NCI-H187 treated with DMSO at 0.1 percent for 48 hours (cell line): ENCODE data around the gene DGCR6.
"Not testable (repeated sequence)": the region's sequence is repeated elsewhere in the genome, so short reads cannot be mapped to it uniquely, and the experiment has no call there.

Source experiments
- DNase-seq: peaks from one replicate; lab custom pipeline; 2025; lab: John Stamatoyannopoulos, UW

The DGCR6 gene

DNA sequence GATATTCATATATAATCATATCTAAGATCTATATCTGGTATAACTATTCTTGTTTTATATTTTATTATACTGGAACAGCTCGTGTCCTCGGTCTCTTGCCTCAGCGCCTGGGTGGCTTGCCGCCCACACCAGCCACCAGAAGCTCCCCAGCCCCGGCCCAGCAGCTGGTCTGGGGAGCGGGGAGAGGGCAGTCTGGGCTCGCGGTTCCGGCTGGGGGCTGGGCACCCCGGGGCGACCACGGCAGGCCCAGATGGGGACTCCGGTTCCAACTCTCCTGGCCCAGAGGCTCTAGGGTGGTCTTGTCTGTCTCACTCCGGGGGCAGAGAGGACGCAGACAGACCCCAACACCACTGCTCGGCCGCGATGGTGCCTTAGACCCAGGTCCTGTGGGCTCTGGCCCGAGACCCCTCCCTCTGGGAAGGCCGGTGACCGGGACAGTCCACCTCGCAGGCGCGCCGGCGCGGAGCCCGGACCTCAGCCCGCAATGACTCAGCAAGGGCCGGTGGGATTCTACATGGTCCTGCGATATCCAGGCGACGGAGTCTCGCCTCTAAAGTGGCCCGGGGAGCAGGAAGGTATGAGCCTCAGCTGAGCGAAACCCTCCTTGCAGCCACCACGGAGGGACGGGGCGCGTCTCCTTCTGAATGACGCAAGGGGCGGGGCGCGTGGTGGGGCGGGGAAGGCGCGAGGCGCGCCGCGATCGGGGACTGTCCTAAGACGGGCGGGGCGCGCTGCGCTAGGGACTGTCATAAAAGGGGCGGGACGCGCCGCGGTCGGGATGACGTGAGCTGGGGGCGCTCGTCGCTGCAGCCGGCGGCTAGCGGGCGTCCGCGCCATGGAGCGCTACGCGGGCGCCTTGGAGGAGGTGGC is at the start of gene DGCR6:
Gene DGCR6, plus strand, starts transcription at position 781 of the 870 bp plus-strand sequence. Its CDS starts 55 bp downstream, at position 836.
- no peak for DNase-seq

DNA sequence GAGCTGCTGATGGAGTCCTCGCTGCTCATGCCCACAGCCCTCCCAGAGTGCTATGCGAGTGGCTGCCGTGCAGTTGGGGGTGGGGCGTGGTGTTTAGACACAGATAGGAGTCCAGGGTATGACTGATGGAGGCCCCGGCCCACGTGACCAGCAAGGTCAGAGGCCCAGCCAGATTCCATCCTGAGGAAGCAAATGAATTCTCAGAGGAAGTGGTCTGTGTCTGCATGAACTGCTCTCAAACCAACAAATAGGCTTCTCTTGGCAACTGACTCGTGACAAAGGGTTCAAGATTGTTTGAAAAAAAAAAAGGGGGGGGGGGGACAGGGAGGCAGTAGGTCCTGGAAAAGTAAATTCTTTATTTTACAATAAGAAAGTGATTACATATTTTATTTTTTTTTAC is 46.8 kb upstream of the DGCR6 start:
- not testable (repeated sequence) for DNase-seq

DNA sequence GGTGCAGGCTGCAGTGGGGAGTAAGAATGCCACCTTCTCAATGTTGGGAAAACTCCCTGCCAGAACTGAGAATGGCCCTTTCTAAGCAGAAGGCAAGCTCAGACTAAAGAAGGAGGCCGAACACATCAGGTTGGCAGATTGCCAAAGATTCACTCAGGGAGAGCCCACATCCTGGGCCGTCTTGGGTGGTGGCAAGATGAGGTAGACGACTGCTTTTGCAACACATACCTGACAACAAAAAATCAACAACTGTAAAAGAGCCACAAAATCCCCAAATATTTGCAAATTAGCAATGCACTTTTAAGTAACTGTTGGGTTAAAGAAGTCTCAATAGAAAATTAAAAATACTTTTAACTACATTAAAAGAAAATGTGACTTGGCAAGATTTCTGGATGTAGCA is 24.9 kb upstream of the DGCR6 start:
- not testable (repeated sequence) for DNase-seq

DNA sequence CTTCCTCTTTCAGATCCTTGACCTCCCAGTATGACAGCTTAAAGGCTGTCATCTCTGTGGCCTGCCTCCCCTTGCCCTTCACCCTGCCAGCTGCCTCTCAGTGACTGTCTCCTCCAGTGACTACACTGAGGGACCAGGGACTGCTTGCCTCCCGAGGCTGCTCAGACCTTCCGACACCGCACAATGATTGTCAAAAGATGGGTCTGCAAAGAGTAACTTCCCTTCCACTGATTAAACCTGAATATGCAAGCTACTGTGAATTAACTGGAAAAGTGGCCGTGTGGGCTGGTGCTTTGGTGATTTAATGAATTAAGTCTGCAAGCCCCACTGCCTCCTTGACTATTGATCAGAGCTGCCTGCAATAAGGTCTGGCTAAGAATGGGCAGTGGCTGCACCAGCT is 21.7 kb upstream of the DGCR6 start:
- DNase-seq, result not testable (repeated sequence)

DNA sequence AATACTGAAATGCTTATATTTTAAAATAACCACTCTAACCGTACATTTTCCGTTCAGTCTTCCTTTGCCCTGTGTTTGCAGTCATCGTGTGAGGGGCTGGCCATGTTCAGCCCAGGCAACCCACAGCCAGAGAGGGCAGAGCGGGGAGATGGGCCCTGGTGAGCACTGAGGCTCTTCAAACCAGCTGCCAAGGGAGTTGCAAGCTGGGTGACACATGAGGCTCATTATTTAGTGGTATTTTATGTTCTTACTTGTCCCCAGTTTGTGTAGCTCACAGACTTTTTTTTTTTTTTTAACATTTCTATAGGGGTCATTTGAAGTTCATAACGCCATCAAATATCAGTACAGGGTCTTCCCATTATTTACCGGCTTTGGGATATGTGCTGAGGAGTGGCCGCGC is 18.0 kb upstream of the DGCR6 start:
- DNase-seq, result no peak

DNA sequence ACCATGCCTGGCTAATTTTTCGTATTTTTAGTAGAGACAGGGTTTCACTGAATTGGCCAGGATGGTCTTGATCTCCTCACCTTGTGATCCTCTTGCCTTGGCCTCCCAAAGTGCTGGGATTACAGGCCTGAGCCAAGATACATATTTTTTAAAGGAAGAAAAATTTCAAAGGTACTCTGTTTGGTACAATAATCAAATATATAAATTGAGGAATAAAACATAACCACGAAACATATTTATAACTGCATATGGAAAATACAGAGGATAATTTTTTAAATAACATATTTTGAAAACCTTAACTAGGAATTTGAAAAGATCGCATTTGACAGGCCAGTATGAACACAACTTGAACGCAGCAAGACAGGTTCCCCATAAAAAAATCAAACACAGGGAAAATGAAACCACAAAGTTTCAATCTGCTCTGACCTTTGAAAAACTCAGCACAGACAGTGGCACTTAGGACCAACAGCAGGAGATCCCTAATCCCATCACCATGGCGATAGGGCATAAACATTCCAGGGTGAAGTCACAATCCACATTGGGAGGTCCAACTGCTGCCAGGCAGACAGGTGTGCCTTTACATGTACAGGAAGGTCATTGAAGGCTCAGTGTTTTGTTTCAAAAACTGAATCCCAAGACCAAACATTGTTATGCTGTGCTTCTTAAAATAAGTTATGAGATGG is 15.5 kb upstream of the DGCR6 start:
- not testable (repeated sequence) for DNase-seq

DNA sequence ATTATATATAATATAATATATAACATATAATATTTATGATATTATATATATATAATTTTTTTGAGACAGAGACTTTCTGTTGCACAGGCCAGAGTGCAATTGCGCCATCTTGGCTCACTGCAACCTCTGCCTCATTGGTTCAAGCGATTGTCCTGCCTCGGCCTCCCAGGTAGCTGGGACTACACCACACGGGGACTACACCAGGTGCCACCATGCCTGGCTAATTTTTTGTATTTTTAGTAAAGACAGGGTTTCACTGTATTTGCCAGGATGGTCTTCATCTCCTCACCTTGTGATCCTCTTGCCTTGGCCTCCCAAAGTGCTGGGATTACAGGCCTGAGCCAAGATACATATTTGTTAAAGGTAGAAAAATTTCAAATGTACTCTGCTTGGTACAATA is 12.3 kb upstream of the DGCR6 start:
- DNase-seq, result not testable (repeated sequence)

- DNase-seq, result not testable (repeated sequence)
These were observed 10.0 kb upstream of the DGCR6 start for GRCh38 chr22:18896037-18896657.

- not testable (repeated sequence) for DNase-seq
These were observed 258 bp downstream of the DGCR6 start for GRCh38 chr22:18906410-18906745.

GRCh38 chr22:18906896-18907295 is 776 bp downstream of the DGCR6 start:
- no peak for DNase-seq

DNA sequence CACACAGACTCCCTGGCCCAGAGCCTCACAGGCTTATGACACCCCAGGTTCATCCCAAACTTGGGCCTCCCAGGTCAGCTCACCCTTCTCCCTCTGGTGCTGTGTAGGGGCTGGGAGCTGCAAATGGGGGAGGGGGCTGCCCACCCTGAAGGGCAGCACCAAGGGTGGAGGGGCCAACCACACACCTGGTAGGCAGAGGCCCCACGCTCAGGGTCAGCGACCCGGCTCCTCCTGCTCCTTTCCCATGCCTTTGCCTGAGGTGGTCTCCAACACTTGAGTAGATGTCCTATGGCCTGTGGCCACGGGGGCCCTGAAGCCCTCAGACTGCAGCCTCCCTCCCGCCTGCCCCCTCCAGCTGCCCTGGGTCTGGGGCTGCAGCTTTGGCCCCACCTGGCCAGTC is 3.4 kb downstream of the DGCR6 start:
- DNase-seq, result no peak

DNA sequence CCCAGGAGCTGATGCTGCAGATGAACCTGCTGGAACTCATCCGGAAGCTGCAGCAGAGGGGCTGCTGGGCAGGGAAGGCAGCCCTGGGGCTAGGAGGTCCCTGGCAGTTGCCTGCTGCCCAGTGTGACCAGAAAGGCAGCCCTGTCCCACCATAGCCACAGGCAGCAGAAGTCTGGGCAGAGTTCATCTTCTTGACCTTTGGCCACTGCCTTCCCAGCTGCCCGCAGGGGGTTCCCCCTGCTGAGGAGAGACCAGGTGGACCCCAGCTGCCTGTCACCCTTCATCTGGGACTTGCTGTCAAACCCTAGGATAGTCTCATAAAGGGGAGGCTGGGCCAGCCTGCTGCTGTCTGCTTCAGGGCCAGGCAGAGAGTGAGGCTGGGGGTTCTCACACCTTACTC is 5.4 kb downstream of the DGCR6 start:
- not testable (repeated sequence) for DNase-seq

DNA sequence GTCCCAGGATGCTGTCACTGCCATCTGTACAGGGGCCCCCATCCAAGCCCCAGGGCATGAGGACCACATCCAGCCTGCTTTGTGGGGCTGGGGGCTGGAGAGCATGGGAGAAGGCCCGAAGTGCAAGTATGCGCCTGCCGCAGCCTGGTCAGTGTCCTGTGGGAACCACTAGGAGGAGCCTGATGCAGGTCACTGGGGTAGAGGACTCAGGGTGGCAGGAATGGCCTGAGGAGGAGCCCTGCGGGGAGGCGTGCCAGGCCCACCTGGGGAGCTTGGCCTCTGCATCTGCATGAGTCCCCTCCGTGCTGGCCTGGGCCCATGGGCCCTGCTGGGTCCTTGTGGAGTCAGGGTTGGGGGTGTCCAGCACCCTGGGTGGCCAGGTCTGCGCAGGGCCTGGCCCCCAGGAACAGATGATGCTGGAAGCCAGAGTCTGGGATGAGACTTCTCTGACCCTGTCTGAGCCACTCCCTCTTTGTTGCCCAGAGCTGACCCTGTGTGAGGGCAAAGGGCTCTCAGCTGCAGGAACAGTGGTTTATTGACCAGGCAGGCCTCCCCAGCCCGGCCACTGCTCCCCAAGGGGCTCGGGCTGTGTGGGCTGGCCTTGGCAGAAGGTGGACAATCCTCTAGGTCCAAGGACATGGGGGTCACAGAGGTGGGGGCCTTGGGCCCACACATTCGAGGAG is 6.3 kb downstream of the DGCR6 start:
- not testable (repeated sequence) for DNase-seq

DNA sequence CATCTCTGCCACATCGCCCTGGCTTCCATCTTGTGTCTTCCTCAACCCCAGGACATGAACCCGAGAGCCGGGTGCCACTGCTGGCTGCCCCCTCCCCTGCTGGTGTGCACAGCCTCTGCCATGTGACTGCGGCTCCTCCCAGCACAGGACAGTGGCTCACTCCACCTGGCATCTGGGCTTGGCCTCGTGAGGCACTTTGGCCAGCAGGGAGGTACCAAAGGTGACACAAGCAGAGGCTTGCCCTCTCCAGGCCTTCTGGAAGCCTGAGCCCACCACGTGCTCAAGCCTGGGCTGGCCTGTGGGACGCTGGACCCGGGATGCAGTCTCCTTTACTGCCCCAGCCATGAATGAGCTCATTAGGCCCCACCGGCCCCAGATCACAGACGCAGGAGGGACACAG is 8.4 kb downstream of the DGCR6 start:
- not testable (repeated sequence) for DNase-seq

GRCh38 chr22:18915550-18915949 is 9.4 kb downstream of the DGCR6 start:
- not testable (repeated sequence) for DNase-seq

DNA sequence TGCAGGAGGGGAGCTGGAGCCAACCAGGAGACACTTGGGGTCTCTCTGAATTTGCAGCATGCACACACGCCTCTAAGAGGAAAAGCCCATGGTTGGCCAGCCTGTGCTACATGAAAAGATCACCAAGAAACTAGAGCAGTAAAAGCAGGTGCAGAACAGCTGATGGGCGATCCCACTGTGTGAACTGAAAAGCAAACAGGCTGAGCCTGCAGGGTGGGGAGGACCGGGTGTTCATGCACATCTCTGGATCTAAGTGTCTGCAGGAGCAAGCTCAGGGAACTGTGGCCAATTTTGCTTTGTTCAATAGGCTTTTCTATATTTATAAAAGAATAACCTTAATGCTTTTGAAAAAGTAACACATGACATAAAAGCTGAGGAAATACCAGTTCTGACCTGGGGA is 11.7 kb downstream of the DGCR6 start:
- DNase-seq, result not testable (repeated sequence)

DNA sequence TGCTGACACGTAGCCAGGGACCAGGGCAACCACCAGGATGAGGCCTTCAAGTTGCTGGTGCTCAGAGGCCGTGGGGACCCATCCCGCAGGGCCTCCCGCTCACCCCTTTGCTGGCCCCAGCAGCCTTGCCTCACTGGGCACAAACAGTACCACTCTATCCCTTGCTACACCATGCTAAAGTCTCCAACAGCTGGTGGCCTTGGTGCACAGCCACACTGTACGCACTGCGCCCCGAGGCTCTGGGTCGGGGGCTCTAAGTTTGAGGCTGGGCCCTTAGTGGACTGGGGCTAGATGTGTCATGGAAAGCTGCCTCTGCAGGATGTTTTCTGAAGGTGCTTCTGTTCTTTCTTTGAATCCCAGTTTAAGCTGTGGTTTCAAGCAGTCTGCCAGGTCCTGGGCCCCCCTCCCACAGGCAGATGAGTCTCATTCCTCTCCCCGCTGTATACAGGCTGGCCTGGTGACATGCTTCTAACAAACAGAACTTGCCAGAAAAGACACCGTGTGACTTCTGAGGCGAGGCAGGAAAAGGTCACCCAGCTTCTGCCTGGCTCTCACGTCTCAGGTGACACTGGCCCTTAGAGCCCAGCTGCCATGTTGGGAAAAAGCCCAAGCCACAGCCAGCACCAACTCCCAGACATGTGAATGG is 14.3 kb downstream of the DGCR6 start:
- not testable (repeated sequence) for DNase-seq

GRCh38 chr22:18925368-18926064 is 19.4 kb downstream of the DGCR6 start:
- DNase-seq, result no peak

- DNase-seq, result no peak
These were observed 20.9 kb downstream of the DGCR6 start for GRCh38 chr22:18927020-18927419.

DNA sequence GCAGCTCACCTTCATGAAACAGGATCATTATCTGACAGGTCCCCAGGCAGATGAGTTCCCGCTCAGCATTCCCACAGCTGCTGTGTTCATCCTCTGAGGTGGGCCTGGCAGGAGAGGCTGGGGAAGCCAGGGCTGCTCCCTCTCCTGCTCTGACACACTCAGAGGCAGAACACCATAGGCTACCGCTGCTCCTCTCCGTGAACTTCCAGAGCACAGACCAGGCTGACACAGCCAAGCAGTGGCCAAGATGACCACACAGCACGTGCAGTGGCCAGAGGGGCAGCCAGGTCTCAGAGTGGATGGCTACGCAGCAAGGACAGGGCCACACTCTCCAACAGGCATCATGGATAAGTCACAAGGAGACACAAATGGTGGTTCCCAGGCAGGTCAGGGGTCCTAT is 21.5 kb downstream of the DGCR6 start:
- no peak for DNase-seq

GRCh38 chr22:18929459-18929858 is 23.3 kb downstream of the DGCR6 start:
- no peak for DNase-seq
